Measurements from ENCODE around the gene HDAC9. TPM values are rescaled to one million over a fixed set of nuclear protein-coding genes. Genes with fewer than 3 reads are reported as not detected.

Gene HDAC9
- total and polyA plus RNA-seq, 2 donors (not counting 1 experiment from before 2014, with no cell fraction given): 2.9 to 7.9 TPM

DNA sequence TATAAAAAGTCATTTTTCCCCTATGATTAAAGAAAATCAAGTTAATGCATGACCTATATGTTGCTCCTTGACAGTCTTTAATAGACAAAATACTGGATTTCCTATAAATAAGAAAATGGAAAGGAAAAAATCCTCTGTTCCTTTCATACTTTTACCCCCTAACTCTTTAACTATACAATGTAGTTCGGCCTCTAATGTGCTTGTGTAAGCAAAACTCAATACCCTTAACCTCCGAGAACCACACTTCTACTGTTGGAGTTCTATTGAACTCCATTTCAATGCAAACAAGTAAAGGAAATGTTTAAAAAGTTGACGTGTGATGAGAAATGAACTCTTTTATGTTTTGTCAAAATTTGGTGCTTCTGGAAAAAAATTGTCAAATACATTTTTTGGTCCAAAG lies 36.0 kb downstream of the HDAC9 start:
- H3K4me3 ChIP-seq (replicated peaks in 1 of 4; ENCODE audit: control extremely low read depth in 1 of 4, insufficient read depth in 1 of 4, low read depth in 3 of 4, low read length in 4 of 4): no peak overlapping the region
- no peaks in the 10 kb centered on the region for H3K36me3 ChIP-seq (ENCODE audit: control insufficient read depth, insufficient read depth, low read length)
- H3K4me2 ChIP-seq (ENCODE audit: extremely low read depth, insufficient read depth, low read length): no peak overlapping the region
- no peak overlapping the region for H3K9ac ChIP-seq (ENCODE audit: insufficient read depth, low read length)
- H3K27me3 ChIP-seq (ENCODE audit: control insufficient read depth, insufficient read depth, low read length): no peaks in the 10 kb centered on the region
- DNase-seq (ENCODE audit: low read depth in 2 of 2): no peak
- no peak overlapping the region for H2AFZ ChIP-seq (ENCODE audit: low read length)
- no peaks in the 10 kb centered on the region for H3K79me2 ChIP-seq (ENCODE audit: control insufficient read depth, insufficient read depth, low read length)
- H3K9me3 ChIP-seq (ENCODE audit: control insufficient read depth, insufficient read depth, low read depth, low read length): no peaks in the 10 kb centered on the region
- H4K20me1 ChIP-seq (ENCODE audit: control insufficient read depth, extremely low read depth, insufficient read depth, low read length): no peaks in the 10 kb centered on the region
- no peak overlapping the region for H3K27ac ChIP-seq (ENCODE audit: insufficient read depth, low read length)
- H3K4me1 ChIP-seq (ENCODE audit: control insufficient read depth, extremely low read depth, insufficient read depth, low read length): no peaks in the 10 kb centered on the region
- no peak for TF ChIP-seq EZH2 (IDR thresholded peaks at IDR 0.05; ENCODE audit: low read length, missing control alignments)
- TF ChIP-seq CTCF (conservative IDR thresholded peaks at IDR 0.05 in 1 of 2, IDR thresholded peaks at IDR 0.05 in 1 of 2; ENCODE audit: low read depth in 1 of 2, low read length in 2 of 2): no peak

GRCh38 chr7:18532813-18533212 lies 37.3 kb downstream of the HDAC9 start:
- H3K4me2 ChIP-seq (ENCODE audit: extremely low read depth, insufficient read depth, low read length): no peak overlapping the region
- DNase-seq (ENCODE audit: low read depth in 2 of 2): no peak
- no peak overlapping the region for H3K9ac ChIP-seq (ENCODE audit: insufficient read depth, low read length)
- no peak overlapping the region for H3K4me3 ChIP-seq (replicated peaks in 1 of 4; ENCODE audit: control extremely low read depth in 1 of 4, insufficient read depth in 1 of 4, low read depth in 3 of 4, low read length in 4 of 4)
- H3K4me1 ChIP-seq (ENCODE audit: control insufficient read depth, extremely low read depth, insufficient read depth, low read length): no peaks in the 10 kb centered on the region
- H2AFZ ChIP-seq (ENCODE audit: low read length): no peak overlapping the region
- H3K9me3 ChIP-seq (ENCODE audit: control insufficient read depth, insufficient read depth, low read depth, low read length): no peaks in the 10 kb centered on the region
- no peaks in the 10 kb centered on the region for H3K79me2 ChIP-seq (ENCODE audit: control insufficient read depth, insufficient read depth, low read length)
- H3K27ac ChIP-seq (ENCODE audit: insufficient read depth, low read length): no peak overlapping the region
- no peaks in the 10 kb centered on the region for H4K20me1 ChIP-seq (ENCODE audit: control insufficient read depth, extremely low read depth, insufficient read depth, low read length)
- no peaks in the 10 kb centered on the region for H3K27me3 ChIP-seq (ENCODE audit: control insufficient read depth, insufficient read depth, low read length)
- H3K36me3 ChIP-seq (ENCODE audit: control insufficient read depth, insufficient read depth, low read length): no peaks in the 10 kb centered on the region
- TF ChIP-seq EZH2 (IDR thresholded peaks at IDR 0.05; ENCODE audit: low read length, missing control alignments) (no peak), CTCF (conservative IDR thresholded peaks at IDR 0.05 in 1 of 2, IDR thresholded peaks at IDR 0.05 in 1 of 2; ENCODE audit: low read depth in 1 of 2, low read length in 2 of 2) (no peak)

DNA sequence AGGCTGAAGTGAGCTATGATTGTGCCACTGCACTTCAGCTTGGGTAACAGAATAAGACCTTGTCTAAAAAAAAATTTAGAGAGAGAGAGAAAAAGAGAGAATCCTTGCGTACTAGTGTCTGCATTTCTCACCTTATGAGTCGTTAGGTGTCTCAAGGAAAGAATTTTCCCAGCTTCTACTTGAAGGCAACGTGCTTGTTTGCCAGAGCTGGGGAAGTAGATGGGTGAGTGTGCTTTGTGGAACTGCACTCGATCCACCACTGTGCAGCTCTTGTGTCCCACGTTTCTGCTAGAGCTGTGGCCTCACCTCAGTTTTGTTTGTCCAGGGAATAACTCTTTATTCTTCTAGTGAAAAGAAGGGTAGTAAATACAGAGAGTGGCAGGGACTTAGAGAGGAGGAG lies 38.9 kb downstream of the HDAC9 start:
- no peaks in the 10 kb centered on the region for H3K4me1 ChIP-seq (ENCODE audit: control insufficient read depth, extremely low read depth, insufficient read depth, low read length)
- no peak overlapping the region for H3K9ac ChIP-seq (ENCODE audit: insufficient read depth, low read length)
- H3K9me3 ChIP-seq (ENCODE audit: control insufficient read depth, insufficient read depth, low read depth, low read length): no peaks in the 10 kb centered on the region
- H3K27ac ChIP-seq (ENCODE audit: insufficient read depth, low read length): no peak overlapping the region
- no peak overlapping the region for H3K4me2 ChIP-seq (ENCODE audit: extremely low read depth, insufficient read depth, low read length)
- no peaks in the 10 kb centered on the region for H4K20me1 ChIP-seq (ENCODE audit: control insufficient read depth, extremely low read depth, insufficient read depth, low read length)
- TF ChIP-seq EZH2 (IDR thresholded peaks at IDR 0.05; ENCODE audit: low read length, missing control alignments) (no peak), CTCF (conservative IDR thresholded peaks at IDR 0.05 in 1 of 2, IDR thresholded peaks at IDR 0.05 in 1 of 2; ENCODE audit: low read depth in 1 of 2, low read length in 2 of 2) (no peak)
- H3K4me3 ChIP-seq (replicated peaks in 1 of 4; ENCODE audit: control extremely low read depth in 1 of 4, insufficient read depth in 1 of 4, low read depth in 3 of 4, low read length in 4 of 4): no peak overlapping the region
- no peak overlapping the region for H2AFZ ChIP-seq (ENCODE audit: low read length)
- H3K79me2 ChIP-seq (ENCODE audit: control insufficient read depth, insufficient read depth, low read length): no peaks in the 10 kb centered on the region
- H3K36me3 ChIP-seq (ENCODE audit: control insufficient read depth, insufficient read depth, low read length): no peaks in the 10 kb centered on the region
- peak in 1 of 2 donors; percentile 27 for DNase-seq (ENCODE audit: low read depth in 2 of 2)
- no peaks in the 10 kb centered on the region for H3K27me3 ChIP-seq (ENCODE audit: control insufficient read depth, insufficient read depth, low read length)

All from fibroblast of lung (primary cell).